ENCODE data around the gene GLB1L2.

DNA sequence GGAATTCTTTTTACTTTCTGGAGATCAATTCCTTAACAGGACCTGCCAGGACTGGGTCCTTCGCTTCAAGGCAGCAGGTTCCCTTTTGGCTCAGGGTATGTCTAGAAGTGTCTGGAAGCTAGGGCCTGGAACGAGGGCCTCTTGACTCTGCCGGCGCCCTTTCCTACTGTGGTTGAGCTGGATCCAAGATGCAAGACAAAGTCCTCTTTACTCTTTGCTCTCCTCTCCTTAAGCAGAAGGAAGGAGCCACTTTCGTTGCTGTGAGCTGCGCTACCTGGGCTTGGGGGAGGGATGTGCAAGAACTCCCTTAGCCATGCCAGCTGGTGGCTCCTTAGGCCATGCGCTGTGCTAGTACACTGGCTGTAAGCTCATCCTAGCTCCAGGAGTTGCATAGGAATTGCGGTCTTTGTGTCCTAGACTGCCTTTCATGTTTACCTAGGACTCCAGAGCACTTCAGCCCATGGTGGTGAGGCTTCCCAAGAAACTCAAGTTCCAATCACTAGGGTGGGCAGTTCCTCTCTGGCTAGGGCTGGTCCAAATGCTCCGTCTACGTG is 18.1 kb downstream of the GLB1L2 start:
- TF ChIP-seq POLR2A (IDR thresholded peaks at IDR 0.05; ENCODE audit: low read depth, low read length) = no peak
- TF ChIP-seq POLR2AphosphoS5 (IDR thresholded peaks at IDR 0.05; ENCODE audit: low read depth, low read length) = no peak
